Measurements from ENCODE around the gene TTC39A.

- TF ChIP-seq, protein P1, sequence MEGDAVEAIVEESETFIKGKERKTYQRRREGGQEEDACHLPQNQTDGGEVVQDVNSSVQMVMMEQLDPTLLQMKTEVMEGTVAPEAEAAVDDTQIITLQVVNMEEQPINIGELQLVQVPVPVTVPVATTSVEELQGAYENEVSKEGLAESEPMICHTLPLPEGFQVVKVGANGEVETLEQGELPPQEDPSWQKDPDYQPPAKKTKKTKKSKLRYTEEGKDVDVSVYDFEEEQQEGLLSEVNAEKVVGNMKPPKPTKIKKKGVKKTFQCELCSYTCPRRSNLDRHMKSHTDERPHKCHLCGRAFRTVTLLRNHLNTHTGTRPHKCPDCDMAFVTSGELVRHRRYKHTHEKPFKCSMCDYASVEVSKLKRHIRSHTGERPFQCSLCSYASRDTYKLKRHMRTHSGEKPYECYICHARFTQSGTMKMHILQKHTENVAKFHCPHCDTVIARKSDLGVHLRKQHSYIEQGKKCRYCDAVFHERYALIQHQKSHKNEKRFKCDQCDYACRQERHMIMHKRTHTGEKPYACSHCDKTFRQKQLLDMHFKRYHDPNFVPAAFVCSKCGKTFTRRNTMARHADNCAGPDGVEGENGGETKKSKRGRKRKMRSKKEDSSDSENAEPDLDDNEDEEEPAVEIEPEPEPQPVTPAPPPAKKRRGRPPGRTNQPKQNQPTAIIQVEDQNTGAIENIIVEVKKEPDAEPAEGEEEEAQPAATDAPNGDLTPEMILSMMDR (IDR thresholded peaks at IDR 0.05), result no peak
- no peak for TF ChIP-seq POLR2A (IDR thresholded peaks at IDR 0.05)
Observed at GRCh38 chr1:51293898-51294515, 36.4 kb downstream of the TTC39A start.
